HepG2 (cell line): ENCODE measurements around the gene EML2.

ENCODE experiments used
- BHLHE40 ChIP-seq: IDR thresholded peaks from 2 replicates; pipeline ENCODE4 v1.6.1; 2011; ENCODE audit warnings: low read length, improper control_type of control experiment
- MAFG ChIP-seq: sonication (generic); formaldehyde crosslinking; IDR thresholded peaks from 2 replicates; pipeline ENCODE4 v1.5.1; 2020; ENCODE audit warnings: mild to moderate bottlenecking, missing genetic modification reagents
- POLR2A ChIP-seq, 2 experiments: IDR thresholded peaks; 2 replicates each; pipeline ENCODE4 v1.6.1; 2011; ENCODE audit warnings: low read depth in 2 of 2, low read length in 2 of 2, mild to moderate bottlenecking in 1 of 2, moderate library complexity in 1 of 2; ENCODE audit not compliant: insufficient read depth in 1 of 2
- ZNF296 ChIP-seq: sonication (generic); formaldehyde crosslinking; conservative IDR thresholded peaks from 2 replicates; pipeline ENCODE4 v1.5.0; 2020; ENCODE audit warnings: mild to moderate bottlenecking, missing genetic modification reagents
- ZNF766 ChIP-seq: sonication (generic); formaldehyde crosslinking; IDR thresholded peaks from 2 replicates; pipeline ENCODE4 v1.5.0; 2020; ENCODE audit warnings: missing genetic modification reagents, borderline replicate concordance
- TF ChIP-seq, protein P1 (sequence below): sonication (generic); formaldehyde crosslinking; IDR thresholded peaks from 2 replicates; pipeline ENCODE4 v1.5.0; 2020; ENCODE audit warnings: mild to moderate bottlenecking, missing genetic modification reagents, moderate library complexity
- TF ChIP-seq, protein P2 (sequence below): sonication (generic); formaldehyde crosslinking; IDR thresholded peaks from 2 replicates; pipeline ENCODE4 v1.8.0; 2022; ENCODE audit warnings: mild to moderate bottlenecking, missing genetic modification reagents, moderate library complexity

DNA sequence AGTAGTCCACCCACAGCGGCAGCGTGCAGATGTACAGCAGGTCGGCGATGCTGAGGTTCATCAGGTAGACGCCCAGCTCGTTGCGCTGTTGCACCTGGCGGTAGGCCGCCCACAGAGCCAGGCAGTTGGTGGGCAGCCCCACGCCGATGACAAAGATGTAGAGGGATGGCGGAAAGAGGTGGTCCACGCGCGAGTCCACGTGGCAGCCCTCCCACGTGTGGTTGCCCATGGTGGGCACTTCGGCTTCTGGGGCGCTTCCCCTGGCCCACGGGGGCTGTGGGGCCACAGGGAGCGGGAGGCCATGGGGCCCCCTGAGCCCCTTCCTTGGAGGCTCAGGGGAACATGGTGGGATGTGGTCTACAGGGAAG is 47.6 kb downstream of the EML2 start:
- TF ChIP-seq POLR2A (IDR thresholded peaks at IDR 0.05; ENCODE audit: insufficient read depth in 1 of 2, low read depth in 2 of 2, low read length in 2 of 2) (no peak), BHLHE40 (no peak), MAFG (no peak), ZNF296 (CRISPR knock-in tag) (no peak), ZNF766 (CRISPR knock-in tag) (no peak)
- TF ChIP-seq, protein P1, sequence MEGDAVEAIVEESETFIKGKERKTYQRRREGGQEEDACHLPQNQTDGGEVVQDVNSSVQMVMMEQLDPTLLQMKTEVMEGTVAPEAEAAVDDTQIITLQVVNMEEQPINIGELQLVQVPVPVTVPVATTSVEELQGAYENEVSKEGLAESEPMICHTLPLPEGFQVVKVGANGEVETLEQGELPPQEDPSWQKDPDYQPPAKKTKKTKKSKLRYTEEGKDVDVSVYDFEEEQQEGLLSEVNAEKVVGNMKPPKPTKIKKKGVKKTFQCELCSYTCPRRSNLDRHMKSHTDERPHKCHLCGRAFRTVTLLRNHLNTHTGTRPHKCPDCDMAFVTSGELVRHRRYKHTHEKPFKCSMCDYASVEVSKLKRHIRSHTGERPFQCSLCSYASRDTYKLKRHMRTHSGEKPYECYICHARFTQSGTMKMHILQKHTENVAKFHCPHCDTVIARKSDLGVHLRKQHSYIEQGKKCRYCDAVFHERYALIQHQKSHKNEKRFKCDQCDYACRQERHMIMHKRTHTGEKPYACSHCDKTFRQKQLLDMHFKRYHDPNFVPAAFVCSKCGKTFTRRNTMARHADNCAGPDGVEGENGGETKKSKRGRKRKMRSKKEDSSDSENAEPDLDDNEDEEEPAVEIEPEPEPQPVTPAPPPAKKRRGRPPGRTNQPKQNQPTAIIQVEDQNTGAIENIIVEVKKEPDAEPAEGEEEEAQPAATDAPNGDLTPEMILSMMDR (CRISPR knock-in tag): no peak
- TF ChIP-seq, protein P2, sequence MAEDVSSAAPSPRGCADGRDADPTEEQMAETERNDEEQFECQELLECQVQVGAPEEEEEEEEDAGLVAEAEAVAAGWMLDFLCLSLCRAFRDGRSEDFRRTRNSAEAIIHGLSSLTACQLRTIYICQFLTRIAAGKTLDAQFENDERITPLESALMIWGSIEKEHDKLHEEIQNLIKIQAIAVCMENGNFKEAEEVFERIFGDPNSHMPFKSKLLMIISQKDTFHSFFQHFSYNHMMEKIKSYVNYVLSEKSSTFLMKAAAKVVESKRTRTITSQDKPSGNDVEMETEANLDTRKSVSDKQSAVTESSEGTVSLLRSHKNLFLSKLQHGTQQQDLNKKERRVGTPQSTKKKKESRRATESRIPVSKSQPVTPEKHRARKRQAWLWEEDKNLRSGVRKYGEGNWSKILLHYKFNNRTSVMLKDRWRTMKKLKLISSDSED (CRISPR knock-in tag): no peak
